ENCODE results near the gene NAV1.
"Not testable (repeated sequence)": the region's sequence is repeated elsewhere in the genome, so short reads cannot be mapped to it uniquely, and the experiment has no call there.

The NAV1 gene

DNA sequence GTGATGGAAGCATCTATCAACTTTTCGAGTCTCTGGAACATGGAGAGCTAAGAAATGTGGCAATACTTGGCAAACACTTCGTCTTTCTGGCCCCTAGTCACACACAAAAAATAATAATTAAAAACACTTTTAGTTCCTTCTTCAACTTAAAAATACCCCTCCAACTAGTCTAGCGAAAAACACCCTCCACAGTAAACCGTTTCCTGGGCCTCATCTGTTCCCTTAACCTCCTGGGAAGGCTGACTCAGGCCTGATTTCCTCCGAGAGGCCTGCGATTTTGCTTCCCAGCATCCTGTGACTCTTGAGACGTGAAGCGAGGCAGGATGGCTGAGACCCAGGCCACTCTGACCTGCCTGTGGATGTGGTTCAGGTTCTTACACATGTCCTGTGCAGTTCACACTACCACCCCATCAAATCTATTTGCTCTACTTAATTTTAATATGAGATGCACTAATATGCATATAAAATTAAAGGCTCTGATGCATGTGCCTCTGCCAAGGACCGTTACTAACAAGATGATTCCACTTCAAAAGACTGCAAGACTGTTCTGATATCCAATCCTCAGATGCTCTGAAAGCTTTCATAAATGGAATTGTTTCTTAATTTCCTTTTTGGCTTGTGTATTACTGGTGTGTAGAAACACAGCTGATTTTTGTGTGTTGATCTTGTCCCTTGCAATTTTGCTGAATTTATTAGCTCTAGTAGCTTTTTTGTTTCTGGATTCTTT is 3.5 kb downstream of the NAV1 start:
- peaks cover 38% of the 10 kb centered on the region for H3K27me3 Mint-ChIP-seq
- H3K4me3 Mint-ChIP-seq = no peak overlapping the region
- H3K9me3 Mint-ChIP-seq = no peaks in the 10 kb centered on the region

DNA sequence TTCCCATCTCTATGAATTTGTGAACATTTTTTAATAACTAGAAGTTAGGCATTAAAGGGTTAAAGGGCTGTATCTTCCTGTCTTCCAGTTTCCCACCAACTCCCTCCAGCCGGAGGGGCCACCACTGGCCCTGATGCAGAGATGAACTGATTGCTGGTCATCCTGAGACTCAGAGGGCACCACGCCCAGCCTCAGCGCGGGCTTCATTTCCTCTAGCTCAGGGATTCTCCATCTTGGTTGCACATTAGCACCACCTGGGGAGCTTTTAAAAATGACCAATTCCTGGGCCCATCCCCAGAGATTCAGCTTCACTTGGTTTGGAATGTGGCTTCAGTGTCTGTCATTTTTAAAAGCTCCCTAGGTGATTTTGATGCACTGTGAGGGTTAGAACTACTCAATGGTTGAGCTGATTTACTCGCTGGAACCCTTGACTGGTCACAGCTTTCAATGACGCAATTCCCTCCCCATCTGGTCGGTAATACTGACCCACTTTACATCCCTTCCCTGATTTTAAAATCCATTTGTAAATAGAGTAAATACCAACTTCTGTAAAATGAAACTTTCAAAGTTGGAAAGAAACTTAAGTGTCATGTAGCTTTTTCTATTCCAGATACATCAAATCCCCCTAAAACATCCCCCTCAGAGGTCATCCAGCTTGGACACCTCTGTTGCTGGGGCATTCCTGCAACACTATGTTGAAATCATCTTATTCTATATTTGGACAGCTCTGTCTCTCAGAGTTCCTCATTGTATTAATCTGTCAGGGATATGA is 5.1 kb downstream of the NAV1 start:
- peaks cover 22% of the 10 kb centered on the region for H3K27me3 Mint-ChIP-seq

More for the DNA sequence above, 3.5 kb downstream of the NAV1 start:
- Mint-ChIP-seq H3K36me3 (peaks cover 9% of the 10 kb centered on the region), H3K27ac (no peak overlapping the region), H3K4me1 (peaks cover 43% of the 10 kb centered on the region)
- no peak for ATAC-seq

GRCh38 chr1:201544710-201545109 is 5.8 kb downstream of the NAV1 start:
- H3K9me3 Mint-ChIP-seq = no peaks in the 10 kb centered on the region
- H3K4me1 Mint-ChIP-seq = peaks cover 27% of the 10 kb centered on the region
- no peak overlapping the region for H3K27ac Mint-ChIP-seq
- peaks cover 9% of the 10 kb centered on the region for H3K36me3 Mint-ChIP-seq
- peaks cover 18% of the 10 kb centered on the region for H3K27me3 Mint-ChIP-seq
- no peak overlapping the region for H3K4me3 Mint-ChIP-seq
- ATAC-seq = no peak

More for the DNA sequence above, 5.1 kb downstream of the NAV1 start:
- Mint-ChIP-seq H3K9me3 (no peaks in the 10 kb centered on the region), H3K4me1 (peaks cover 33% of the 10 kb centered on the region), H3K27ac (no peak overlapping the region), H3K36me3 (peaks cover 9% of the 10 kb centered on the region), H3K4me3 (no peak overlapping the region)
- no peak for ATAC-seq

GRCh38 chr1:201545851-201546492 is 7.0 kb downstream of the NAV1 start:
- H3K27ac Mint-ChIP-seq = no peak overlapping the region
- no peak overlapping the region for H3K4me3 Mint-ChIP-seq
- H3K9me3 Mint-ChIP-seq = no peaks in the 10 kb centered on the region
- no peak for ATAC-seq
- peaks cover 15% of the 10 kb centered on the region for H3K4me1 Mint-ChIP-seq
- H3K27me3 Mint-ChIP-seq = peaks cover 5% of the 10 kb centered on the region
- H3K36me3 Mint-ChIP-seq = peaks cover 9% of the 10 kb centered on the region

DNA sequence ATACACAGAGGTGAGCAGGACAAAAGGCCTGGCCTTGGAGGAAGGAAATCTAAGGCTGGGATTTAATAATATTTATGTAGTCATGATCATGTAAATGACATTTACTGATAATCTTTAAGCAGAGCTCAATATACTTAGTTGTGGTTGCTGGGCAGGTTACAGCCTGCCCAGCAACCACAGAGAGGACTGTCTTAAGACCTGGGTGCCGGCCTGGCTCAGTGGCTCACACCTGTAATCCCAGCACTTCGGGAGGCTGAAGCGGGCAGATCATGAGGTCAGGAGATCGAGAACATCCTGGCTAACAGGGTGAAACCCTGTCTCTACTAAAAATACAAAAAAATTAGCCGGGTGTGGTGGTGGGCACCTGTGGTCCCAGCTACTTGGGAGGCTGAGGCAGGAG is 10.6 kb downstream of the NAV1 start:
- not testable (repeated sequence) for H3K27me3 Mint-ChIP-seq, H3K4me3 Mint-ChIP-seq, H3K4me1 Mint-ChIP-seq, ATAC-seq, H3K36me3 Mint-ChIP-seq, H3K27ac Mint-ChIP-seq, H3K9me3 Mint-ChIP-seq

DNA sequence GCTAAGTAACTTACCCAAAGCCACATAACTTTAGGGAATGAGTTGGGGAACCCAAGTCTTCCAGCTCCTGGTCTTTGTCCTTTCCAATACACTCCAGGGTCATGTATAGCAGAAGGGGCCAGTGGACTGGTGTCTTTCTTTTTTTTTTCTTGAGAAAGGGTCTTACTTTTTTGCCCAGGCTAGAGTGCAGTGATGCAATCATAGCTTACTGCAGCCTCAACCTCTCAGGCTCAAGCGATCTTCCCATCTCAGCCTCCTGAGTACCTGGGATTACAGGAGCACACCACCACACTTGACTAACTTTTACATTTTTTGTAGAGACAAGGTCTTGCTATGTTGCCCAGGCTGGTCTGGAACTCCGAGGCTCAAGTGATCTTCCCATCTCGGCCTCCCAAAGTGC is 12.2 kb downstream of the NAV1 start:
- Mint-ChIP-seq H3K36me3 (no peaks in the 10 kb centered on the region), H3K27ac (no peak overlapping the region), H3K27me3 (no peaks in the 10 kb centered on the region), H3K4me1 (no peaks in the 10 kb centered on the region), H3K9me3 (no peaks in the 10 kb centered on the region), H3K4me3 (no peak overlapping the region)
- ATAC-seq = no peak

DNA sequence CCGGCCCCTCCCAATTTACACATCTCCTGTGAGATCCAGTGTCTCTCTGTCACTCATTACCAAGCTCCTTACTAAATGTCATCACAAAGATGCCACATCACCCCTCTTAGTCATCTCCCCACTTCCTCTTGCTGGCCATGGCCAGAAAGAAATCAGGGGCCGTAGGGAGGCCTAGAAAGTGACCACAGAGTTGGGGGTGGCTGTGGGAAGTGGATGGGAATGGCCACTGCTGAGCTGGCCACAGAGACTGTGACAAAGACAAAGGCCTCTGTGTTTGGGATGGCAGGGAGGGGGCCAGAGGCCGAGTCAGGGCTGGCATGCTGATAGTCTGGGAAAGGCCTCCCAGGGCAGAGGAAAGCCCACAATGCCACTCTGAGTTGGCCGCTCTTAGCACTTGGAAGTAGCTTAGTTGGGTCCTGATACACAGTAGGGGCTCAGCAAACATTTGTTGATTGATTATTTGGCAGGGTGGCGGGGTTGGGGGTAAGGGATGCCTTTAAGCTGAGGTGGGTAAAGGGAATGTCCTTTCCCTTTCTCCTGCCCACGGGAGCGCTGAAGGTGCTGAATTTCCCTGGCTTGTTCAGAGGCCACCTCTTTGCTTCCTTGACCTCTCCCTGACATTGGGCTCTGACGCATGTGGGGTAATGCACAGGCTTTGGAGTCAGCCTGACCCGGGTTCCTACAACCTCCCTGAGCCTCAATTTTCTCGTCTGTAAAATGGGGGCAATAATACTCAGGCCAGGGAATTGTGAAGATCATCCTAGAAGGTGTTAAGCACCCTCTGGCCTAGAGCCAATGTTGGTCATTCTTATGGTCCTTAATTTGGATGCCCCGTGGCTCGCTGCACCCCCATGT is 13.2 kb downstream of the NAV1 start:
- Mint-ChIP-seq H3K27me3 (no peaks in the 10 kb centered on the region), H3K36me3 (no peaks in the 10 kb centered on the region), H3K4me1 (no peaks in the 10 kb centered on the region), H3K4me3 (no peak overlapping the region), H3K27ac (no peak overlapping the region), H3K9me3 (no peaks in the 10 kb centered on the region)
- no peak for ATAC-seq

DNA sequence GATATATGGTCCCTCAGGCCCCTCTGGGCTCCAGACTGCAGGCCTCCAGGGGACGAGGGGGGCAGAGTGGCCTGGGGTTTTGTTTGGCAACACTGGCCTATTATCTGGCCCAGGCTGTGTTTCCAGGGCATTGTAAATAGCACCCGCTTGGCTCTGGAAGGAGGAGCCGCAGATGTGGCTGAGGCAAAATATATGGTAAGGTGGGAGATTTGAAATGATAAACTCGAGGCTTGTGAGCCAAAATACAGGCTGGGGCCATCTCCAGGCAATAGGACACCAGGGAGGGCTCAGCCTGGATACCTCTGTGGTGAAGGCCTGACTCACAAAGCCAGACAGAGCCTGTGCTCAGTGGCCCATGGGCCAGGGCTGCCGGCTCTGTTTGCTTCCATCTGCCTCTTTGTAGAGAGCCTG is 14.0 kb downstream of the NAV1 start:
- Mint-ChIP-seq H3K27me3 (no peaks in the 10 kb centered on the region), H3K4me1 (no peaks in the 10 kb centered on the region), H3K4me3 (no peak overlapping the region), H3K9me3 (no peaks in the 10 kb centered on the region), H3K27ac (no peak overlapping the region), H3K36me3 (no peaks in the 10 kb centered on the region)
- ATAC-seq = no peak

- H3K4me1 Mint-ChIP-seq = no peaks in the 10 kb centered on the region
- no peak for ATAC-seq
- H3K36me3 Mint-ChIP-seq = no peaks in the 10 kb centered on the region
- no peak overlapping the region for H3K27ac Mint-ChIP-seq
- H3K4me3 Mint-ChIP-seq = no peak overlapping the region
- H3K27me3 Mint-ChIP-seq = no peaks in the 10 kb centered on the region
- H3K9me3 Mint-ChIP-seq = no peaks in the 10 kb centered on the region
Observed at GRCh38 chr1:201553496-201554189, 14.7 kb downstream of the NAV1 start.

GRCh38 chr1:201554190-201554600 is 15.3 kb downstream of the NAV1 start:
- H3K27me3 Mint-ChIP-seq = no peaks in the 10 kb centered on the region
- H3K4me1 Mint-ChIP-seq = no peaks in the 10 kb centered on the region
- no peak overlapping the region for H3K27ac Mint-ChIP-seq
- no peak overlapping the region for H3K4me3 Mint-ChIP-seq
- H3K9me3 Mint-ChIP-seq = no peaks in the 10 kb centered on the region
- ATAC-seq = no peak
- H3K36me3 Mint-ChIP-seq = no peaks in the 10 kb centered on the region

GRCh38 chr1:201554789-201555592 is 16.1 kb downstream of the NAV1 start:
- no peaks in the 10 kb centered on the region for H3K9me3 Mint-ChIP-seq
- ATAC-seq = no peak
- no peak overlapping the region for H3K4me3 Mint-ChIP-seq
- H3K4me1 Mint-ChIP-seq = peaks cover 5% of the 10 kb centered on the region
- H3K27ac Mint-ChIP-seq = no peak overlapping the region
- H3K36me3 Mint-ChIP-seq = no peaks in the 10 kb centered on the region
- H3K27me3 Mint-ChIP-seq = no peaks in the 10 kb centered on the region

GRCh38 chr1:201555593-201555945 is 16.6 kb downstream of the NAV1 start:
- no peak overlapping the region for H3K27ac Mint-ChIP-seq

GRCh38 chr1:201556841-201557571 is 18.1 kb downstream of the NAV1 start:
- Mint-ChIP-seq H3K4me1 (peaks cover 6% of the 10 kb centered on the region), H3K9me3 (no peaks in the 10 kb centered on the region), H3K36me3 (no peaks in the 10 kb centered on the region), H3K27me3 (no peaks in the 10 kb centered on the region), H3K4me3 (no peak overlapping the region), H3K27ac (no peak overlapping the region)
- ATAC-seq = no peak

More at GRCh38 chr1:201555593-201555945, 16.6 kb downstream of the NAV1 start:
- Mint-ChIP-seq H3K9me3 (no peaks in the 10 kb centered on the region), H3K4me3 (no peak overlapping the region), H3K27me3 (no peaks in the 10 kb centered on the region), H3K36me3 (no peaks in the 10 kb centered on the region), H3K4me1 (peaks cover 6% of the 10 kb centered on the region)
- ATAC-seq = no peak

Data from stimulated activated memory B cell treated with anti-CD40 and anti-IgM and Interleukin-4, amounts not matched to agents 10 μg/mL and 1 μg/mL and 100 μg/mL, for 72 hours (primary cell).